Thoracic aorta (tissue), 2 donors: ENCODE measurements around the gene ERCC3. TPM values are rescaled to one million over a fixed set of nuclear protein-coding genes. Genes with fewer than 3 reads are reported as not detected.

Source experiments
- ATAC-seq: fragments of 150-250 bp; one replicate; pipeline ENCODE4 v1.8.0; 2017; ENCODE audit warnings: low read depth; ENCODE audit not compliant: insufficient number of reproducible peaks, low FRiP score
- DNase-seq: peaks from one replicate; pipeline ENCODE4 v3.0.0-alpha.2; 2020; ENCODE audit warnings: low spot score
- H3K27ac ChIP-seq, 2 donors: fragments of 200-600 bp; sonication (generic); 1 replicate in 1 of 2; 2 replicates in 1 of 2; pipeline ENCODE4 v1.5.1; 2016; ENCODE audit warnings: mild to moderate bottlenecking in 2 of 2, moderate library complexity in 2 of 2
- H3K27me3 ChIP-seq: fragments of 200-600 bp; sonication (generic); replicated peaks from 2 replicates; pipeline ENCODE4 v1.6.0; 2016; ENCODE audit warnings: mild to moderate bottlenecking; ENCODE audit not compliant: insufficient read depth
- H3K36me3 ChIP-seq: fragments of 200-600 bp; sonication (generic); one replicate; pipeline ENCODE4 v1.5.1; 2016
- H3K4me1 ChIP-seq, 2 donors: fragments of 200-600 bp; sonication (generic); 1 replicate in 1 of 2; 2 replicates in 1 of 2; pipeline versions ENCODE4 v1.5.1 to v1.6.0; 2016; ENCODE audit warnings: low read depth in 2 of 2, mild to moderate bottlenecking in 1 of 2; ENCODE audit not compliant: control insufficient read depth in 1 of 2
- H3K4me3 ChIP-seq: fragments of 200-600 bp; sonication (generic); 2 replicates; pipeline ENCODE4 v1.5.1; 2016; ENCODE audit warnings: mild to moderate bottlenecking
- H3K9me3 ChIP-seq: fragments of 200-600 bp; sonication (generic); 2 replicates; pipeline ENCODE4 v1.5.1; 2016
- total RNA-seq, 2 donors: library from RNA; depleted of rRNA; stranded (reverse); fragments of >200 nt; gene quantifications; one replicate each; pipeline versions ENCODE4 v1.1.0 to v1.2.3, GENCODE V29; 2016
- TF ChIP-seq, protein P1 (sequence below): fragments of 200-600 bp; sonication (generic); IDR thresholded peaks from one replicate; pipeline ENCODE4 v1.5.1; 2019; ENCODE audit warnings: antibody characterized with exemption

ERCC3 gene
- total RNA-seq, 2 donors from 2014 or later: 36.7 to 63.7 TPM

DNA sequence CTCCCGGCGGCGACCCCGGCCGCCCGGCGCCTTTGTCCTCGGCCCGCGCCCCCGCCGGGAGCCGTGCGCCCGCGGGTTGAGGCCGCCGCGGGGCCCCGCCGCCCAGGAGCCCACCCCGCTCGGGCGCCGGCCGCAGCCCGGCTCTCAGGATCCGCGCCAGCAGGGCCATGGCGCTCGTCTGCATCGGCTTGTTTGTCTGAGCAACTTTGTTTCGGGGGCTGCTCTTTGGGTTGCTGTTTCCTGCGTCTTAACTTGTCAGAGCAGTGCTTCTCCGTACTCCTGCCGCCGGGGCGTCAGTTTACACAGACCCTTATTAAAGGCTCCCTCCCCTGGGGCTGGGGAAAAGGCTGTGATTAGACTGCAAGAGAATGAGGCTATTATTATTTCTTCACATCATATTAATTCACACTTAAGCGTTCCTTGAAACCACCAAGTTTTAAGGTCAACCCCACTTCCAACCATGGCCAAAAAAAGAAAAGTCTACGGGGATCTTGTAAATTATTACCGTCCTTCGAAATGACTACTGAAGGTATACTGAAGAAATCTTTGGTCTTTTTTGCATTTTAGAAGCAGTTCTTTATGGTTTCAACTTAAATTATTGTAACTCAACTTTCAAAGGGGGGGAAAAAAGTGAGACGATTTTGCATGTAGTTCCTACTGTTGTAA, 73.7 kb downstream of the ERCC3 start, which contains the start of gene CYP27C1:
Gene CYP27C1, minus strand, starts transcription at position 198 of the 666 bp plus-strand sequence. Its CDS starts 29 bp downstream, at position 169.
- Histone ChIP-seq H3K9me3 (no peaks in the 10 kb centered on the region), H3K36me3 (no peaks in the 10 kb centered on the region), H3K4me1 (peaks cover 11 to 21% of the 10 kb centered on the region in 2 donors), H3K27me3 (no peaks in the 10 kb centered on the region), H3K27ac (no peak within 1 kb of the TSS), H3K4me3 (peak within 1 kb of the TSS; percentile 73)
- DNase-seq: no peak
- TF ChIP-seq, protein P1, sequence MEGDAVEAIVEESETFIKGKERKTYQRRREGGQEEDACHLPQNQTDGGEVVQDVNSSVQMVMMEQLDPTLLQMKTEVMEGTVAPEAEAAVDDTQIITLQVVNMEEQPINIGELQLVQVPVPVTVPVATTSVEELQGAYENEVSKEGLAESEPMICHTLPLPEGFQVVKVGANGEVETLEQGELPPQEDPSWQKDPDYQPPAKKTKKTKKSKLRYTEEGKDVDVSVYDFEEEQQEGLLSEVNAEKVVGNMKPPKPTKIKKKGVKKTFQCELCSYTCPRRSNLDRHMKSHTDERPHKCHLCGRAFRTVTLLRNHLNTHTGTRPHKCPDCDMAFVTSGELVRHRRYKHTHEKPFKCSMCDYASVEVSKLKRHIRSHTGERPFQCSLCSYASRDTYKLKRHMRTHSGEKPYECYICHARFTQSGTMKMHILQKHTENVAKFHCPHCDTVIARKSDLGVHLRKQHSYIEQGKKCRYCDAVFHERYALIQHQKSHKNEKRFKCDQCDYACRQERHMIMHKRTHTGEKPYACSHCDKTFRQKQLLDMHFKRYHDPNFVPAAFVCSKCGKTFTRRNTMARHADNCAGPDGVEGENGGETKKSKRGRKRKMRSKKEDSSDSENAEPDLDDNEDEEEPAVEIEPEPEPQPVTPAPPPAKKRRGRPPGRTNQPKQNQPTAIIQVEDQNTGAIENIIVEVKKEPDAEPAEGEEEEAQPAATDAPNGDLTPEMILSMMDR: no peak
- no peak for ATAC-seq

DNA sequence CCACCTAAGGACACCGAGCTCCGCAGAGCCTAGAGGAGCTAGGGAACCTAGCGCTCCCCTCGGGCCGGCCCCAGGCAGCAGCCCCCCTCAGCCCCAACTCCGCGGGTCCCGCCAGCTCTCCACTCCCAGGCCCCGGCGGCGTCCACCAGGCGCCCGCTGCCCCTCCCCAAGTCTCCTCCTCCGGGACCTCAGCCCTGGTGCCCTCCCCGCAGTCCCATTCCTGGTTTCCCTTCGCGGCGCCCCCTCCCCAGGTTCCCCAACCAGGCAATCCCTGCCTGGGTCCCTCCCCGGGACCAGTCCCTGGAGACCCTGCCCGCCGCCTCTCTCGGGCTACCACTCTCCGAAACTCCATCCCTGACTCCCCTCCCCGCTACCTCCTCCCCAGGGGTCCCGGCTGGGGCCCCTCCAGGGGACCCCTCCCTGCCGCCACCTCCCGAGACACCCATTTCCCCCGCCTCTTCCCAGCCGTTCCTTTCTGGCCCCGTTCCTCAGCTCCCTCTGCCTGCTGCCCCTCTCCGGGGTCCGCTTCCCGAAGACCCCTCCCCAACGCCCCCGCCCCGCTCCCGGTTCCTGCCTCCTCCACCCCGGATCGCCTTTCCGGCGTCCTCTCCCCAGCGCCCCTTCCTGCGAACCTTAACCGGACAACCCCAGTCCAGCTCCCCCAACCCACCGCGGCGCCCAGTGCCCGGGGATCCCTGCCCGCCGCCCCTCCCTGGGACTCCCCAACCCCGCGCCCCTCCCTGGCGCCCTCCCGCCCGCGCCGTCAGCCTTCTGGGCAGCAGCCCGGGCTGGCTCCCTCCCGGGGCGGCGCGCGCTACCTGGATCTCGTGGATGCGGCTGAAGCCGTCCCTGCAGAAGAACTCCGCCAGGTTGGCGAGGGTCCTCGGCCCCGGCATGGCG, 74.5 kb downstream of the ERCC3 start:
- Histone ChIP-seq H3K4me1 (peaks cover 11 to 21% of the 10 kb centered on the region in 2 donors), H3K9me3 (no peaks in the 10 kb centered on the region), H3K36me3 (no peaks in the 10 kb centered on the region), H3K27ac (no peak overlapping the region), H3K27me3 (no peaks in the 10 kb centered on the region), H3K4me3 (peak overlapping the region; percentile 73)
- no peak for DNase-seq
- no peak for ATAC-seq
- TF ChIP-seq, protein P1: no peak

GRCh38 chr2:127218812-127219170, 75.2 kb downstream of the ERCC3 start:
- no peak for ATAC-seq
- H3K27ac ChIP-seq: no peak overlapping the region

DNA sequence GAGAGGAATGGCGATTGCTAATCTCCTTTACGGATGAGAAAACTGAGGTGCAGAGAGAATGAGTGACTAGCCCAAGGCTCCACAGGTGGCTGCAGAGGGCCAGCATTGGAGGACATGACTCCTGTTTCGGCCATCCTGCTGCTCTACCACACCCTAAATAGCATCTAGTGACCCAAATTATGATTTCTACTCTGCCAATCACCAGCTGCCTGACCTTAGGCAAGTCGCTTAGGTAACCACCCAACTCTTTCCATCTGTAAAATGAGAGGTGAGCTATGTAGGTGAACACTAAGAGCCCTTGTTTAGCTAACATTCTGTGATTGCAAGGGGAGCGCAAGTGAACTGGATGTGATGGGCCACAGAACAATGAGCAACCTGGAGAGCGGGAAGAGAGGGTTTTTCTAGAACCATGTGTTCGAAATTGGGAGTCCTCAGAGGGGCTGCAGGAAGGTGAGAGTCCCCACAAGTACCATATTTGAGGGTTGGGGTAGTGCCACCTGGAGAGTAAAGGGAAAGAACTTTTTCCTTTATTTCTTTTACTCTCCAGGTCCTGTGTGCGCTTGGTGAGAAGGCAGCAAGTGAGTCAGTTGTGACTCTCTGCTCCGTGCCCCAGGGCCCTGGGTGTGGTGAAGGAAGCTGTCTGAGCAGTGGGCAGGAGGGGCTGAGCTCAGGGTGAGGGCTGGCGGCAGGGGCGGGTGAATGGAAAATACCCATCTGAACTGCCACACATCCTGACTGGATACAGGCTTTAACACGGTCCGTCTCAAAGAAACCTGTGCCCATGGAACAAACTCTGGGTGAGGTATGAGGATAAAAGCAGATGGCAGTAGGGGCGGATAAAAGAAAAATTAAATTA, 76.2 kb downstream of the ERCC3 start:
- H3K27ac ChIP-seq: no peak overlapping the region
- H3K4me3 ChIP-seq: no peak overlapping the region
- TF ChIP-seq, protein P1: no peak
- H3K27me3 ChIP-seq: no peaks in the 10 kb centered on the region
- peaks cover 5% of the 10 kb centered on the region for H3K9me3 ChIP-seq
- H3K36me3 ChIP-seq: no peaks in the 10 kb centered on the region
- ATAC-seq (no peak), DNase-seq (no peak)
- H3K4me1 ChIP-seq: peaks cover 11 to 21% of the 10 kb centered on the region in 2 donors

More at GRCh38 chr2:127218812-127219170, 75.2 kb downstream of the ERCC3 start:
- peak overlapping the region; percentile 73 for H3K4me3 ChIP-seq
- TF ChIP-seq, protein P1: no peak
- H3K36me3 ChIP-seq: no peaks in the 10 kb centered on the region
- DNase-seq: no peak
- no peaks in the 10 kb centered on the region for H3K9me3 ChIP-seq
- H3K4me1 ChIP-seq: peaks cover 11 to 21% of the 10 kb centered on the region in 2 donors
- no peaks in the 10 kb centered on the region for H3K27me3 ChIP-seq
